GM12875 (cell line): ENCODE measurements around the gene TTC38.

Experiments used
- H3K4me3 ChIP-seq: one replicate; pipeline ENCODE4 v1.5.1; 2011; ENCODE audit warnings: low read depth, low read length, control low read depth
- TF ChIP-seq, protein P1 (sequence below): IDR thresholded peaks from 2 replicates; pipeline ENCODE4 v1.5.1; 2011; ENCODE audit warnings: low read depth, mild to moderate bottlenecking, control low read depth, inconsistent platforms, low read length, moderate library complexity, borderline replicate concordance; ENCODE audit not compliant: insufficient read depth

The TTC38 gene

DNA sequence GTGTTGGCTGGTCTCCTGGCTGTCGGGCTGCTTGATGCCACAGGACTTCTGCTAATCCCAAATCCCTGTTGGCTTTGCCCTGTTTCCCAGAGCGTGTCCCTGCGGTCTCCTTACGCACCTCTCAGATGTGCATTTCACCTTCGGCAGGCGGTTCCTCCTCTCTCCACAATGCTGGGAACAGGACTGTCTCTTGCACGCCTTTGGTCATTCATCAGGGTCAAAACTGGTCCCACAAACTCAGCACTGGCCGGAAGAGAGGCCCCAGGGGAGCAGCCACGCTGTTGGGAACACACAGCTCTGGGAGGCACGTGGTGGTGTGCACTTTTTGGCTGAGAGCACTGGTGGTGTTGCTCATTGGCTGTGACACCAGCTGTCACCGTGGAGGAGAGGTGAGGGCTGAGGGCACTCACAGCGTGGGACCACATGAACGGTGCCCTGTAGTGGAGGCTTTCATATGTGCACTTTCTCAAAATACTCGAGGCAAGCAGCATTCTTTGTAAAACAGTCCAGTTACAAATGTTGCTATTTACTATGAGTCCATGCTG, 52.4 kb downstream of the TTC38 start:
- H3K4me3 ChIP-seq = no peak overlapping the region
- TF ChIP-seq, protein P1, sequence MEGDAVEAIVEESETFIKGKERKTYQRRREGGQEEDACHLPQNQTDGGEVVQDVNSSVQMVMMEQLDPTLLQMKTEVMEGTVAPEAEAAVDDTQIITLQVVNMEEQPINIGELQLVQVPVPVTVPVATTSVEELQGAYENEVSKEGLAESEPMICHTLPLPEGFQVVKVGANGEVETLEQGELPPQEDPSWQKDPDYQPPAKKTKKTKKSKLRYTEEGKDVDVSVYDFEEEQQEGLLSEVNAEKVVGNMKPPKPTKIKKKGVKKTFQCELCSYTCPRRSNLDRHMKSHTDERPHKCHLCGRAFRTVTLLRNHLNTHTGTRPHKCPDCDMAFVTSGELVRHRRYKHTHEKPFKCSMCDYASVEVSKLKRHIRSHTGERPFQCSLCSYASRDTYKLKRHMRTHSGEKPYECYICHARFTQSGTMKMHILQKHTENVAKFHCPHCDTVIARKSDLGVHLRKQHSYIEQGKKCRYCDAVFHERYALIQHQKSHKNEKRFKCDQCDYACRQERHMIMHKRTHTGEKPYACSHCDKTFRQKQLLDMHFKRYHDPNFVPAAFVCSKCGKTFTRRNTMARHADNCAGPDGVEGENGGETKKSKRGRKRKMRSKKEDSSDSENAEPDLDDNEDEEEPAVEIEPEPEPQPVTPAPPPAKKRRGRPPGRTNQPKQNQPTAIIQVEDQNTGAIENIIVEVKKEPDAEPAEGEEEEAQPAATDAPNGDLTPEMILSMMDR = no peak

DNA sequence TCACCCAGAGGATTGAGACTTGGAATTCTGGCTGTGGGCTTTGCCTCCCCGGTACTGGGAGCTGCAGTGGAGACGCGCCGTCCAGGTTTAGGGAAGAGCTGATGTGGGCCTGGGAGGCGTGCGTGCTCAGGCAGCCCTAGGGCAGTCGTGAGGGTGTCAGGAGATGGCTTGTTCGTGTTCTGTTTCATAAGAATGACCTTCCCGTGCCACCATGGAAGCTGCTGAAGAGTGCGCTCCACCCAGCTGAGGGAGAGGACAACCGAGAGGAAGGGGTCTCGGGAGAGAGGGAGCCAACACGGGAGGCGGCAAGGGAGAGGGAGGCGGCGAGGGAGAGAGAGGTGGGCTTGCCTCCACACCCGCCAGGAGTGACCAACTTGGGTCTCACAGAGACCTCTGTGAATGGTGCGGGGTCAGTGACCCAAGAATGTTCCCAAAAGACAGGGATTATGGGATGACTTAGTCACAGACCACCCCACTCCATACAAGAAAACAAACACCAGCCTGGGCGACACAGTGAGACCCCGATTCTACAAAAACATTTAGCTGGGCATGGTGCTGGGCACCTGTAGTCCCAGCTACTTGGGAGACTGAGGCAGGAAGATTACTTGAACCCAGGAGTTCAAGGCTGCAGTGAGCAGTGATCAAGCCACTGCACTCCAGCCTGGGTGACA, 53.0 kb downstream of the TTC38 start:
- TF ChIP-seq, protein P1 = no peak
- H3K4me3 ChIP-seq = no peak overlapping the region

DNA sequence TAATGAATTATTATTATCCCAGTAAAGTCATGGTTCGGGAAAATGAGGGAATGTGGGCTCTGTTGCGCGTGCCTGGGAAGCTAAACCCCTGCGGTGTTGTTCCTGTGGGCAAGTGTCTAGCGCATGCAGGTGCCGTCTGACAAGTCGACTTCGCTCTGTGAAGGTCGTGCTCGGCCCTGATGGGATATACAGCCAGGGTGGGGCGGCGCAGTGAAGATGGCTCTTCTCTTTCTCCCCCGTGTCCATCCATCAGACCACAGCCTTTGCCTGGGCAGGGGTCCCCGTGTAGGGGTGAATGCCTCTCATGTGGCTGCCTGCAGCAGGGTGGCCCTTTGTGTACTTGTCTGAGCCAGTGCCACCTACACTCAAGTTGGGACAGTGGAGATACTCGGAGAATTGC, 54.9 kb downstream of the TTC38 start:
- TF ChIP-seq, protein P1 = no peak
- no peak overlapping the region for H3K4me3 ChIP-seq

DNA sequence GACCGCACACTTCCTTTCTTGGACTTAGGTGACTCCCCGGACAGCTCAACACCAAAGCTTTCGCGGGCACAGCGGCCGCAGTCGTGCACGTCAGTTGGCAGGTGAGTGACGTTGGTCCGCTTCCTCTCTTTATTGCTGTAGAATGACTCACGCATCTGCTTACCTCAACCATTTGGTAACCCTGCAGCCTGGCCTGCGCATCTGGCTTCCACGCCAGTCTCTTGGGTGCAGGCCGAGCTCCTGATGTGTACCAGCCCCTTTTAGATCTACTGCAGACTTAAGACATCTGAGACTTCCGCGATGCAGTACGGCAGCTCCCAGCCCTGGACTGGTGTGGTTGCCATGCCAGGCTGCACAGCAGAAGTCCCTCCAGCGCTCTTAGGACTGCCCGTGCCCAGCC, 55.4 kb downstream of the TTC38 start:
- no peak overlapping the region for H3K4me3 ChIP-seq
- TF ChIP-seq, protein P1 = no peak

DNA sequence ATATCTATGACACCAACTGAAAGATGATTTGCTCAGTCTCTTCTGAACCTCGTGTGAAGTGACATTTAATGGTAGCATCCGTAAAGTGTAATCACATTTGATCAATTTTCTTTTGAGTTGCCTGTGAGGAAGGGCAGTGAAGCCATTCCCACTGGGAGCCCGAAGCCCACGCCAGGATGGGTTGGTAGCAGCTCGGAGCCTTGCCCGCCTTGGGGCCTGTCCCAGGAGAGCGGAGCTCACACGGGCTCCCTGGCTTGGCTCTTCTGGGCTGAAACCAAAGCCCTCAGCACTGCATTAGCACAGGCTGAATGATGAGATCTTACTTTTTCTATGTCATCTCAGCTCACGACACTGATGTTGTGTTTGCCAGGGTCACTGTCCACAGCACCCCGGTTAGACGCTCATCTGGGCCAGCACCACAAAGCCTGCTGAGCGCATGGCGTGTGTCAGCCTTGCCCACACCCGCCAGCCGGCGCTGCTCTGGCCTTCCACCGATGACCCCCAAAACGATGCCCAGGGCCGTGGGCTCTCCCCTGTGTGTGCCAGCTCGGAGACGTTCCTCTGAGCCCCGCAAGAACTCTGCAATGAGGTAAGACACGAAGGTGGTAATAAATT, 58.4 kb downstream of the TTC38 start:
- no peak overlapping the region for H3K4me3 ChIP-seq
- TF ChIP-seq, protein P1 = no peak

DNA sequence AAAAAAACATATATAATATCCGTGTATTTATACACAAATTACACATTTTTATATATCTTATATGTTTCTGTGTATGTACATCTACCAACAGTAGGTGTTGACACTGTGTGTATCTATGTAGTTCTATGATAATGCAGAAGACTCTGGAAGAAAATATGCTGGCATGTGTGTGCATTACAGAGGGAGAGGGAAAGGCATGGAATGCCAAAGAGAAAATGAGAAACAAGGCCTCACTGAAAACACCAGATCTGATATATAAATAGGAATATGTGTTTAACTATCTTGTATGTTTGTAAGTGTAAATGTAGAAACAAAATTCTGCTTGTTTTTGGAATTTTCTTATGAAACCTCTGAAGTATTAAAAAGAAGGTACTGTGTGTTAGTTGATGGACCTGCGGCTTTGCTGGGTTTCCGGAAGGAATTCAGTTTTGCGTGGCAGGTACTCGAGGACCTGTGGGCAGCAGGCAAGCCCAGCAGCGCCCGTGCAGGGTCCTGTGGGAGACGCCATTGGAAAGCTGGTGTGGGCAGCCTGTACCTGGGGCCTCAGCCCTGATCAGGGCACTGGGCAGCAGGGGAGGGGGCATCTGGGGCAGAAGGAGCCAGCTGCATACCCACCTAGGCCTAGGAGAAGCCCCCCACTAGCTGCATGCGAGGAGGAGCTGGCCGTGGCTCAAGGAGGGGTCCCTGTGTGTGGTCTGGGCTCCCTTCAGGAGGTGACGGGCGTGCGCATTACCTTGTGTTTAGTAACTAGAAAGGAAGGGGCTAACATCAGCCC, 60.1 kb downstream of the TTC38 start:
- TF ChIP-seq, protein P1 = no peak
- no peak overlapping the region for H3K4me3 ChIP-seq
